GM19240 (cell line): ENCODE data around the gene IGFN1.

ENCODE experiments used
- DNase-seq: peaks from one replicate; pipeline ENCODE4 v3.0.0; 2011; ENCODE audit warnings: low spot score; ENCODE audit not compliant: insufficient read length

IGFN1 gene

DNA sequence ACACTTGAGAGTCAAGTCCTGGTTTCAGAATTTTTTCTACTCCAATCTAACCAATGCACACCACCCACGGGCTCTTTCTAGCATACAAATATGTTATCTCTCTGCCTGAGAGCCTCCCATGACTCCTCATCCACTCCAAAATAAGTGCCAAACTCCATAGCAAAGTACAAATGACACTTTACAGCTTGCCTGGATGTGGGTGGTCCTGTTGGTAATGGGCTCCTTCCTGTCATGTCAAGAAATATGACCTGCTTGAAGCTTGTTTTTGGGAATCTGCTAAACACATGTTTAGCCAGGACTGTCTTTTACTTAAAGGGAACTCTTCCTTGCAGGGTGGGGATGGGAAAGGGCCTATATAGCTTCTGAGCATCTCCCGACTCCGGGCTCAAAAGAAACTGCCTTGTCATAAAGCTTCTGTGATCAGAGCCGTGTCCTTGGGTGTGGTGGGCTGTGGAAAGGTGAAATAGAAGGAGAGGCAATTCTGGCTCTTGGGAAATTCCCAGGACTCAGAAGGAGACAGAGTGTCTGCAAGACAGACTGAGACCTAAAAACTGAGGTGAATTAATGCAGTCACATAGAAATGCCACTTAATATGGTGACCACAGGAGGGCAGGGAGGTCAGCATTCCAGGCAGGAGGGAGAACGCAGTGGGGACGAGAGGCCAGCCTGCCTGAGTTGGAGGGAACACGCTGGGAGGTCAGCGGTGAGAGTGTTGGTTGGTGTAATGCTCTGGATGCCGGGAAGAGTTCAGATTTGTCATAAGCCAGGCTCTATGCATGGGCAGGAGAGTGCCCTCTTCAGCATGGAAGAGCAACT is 6.1 kb upstream of the IGFN1 start:
- DNase-seq = no peak

- no peak for DNase-seq
Measured at GRCh38 chr1:201185123-201185453, 5.5 kb upstream of the IGFN1 start.

DNA sequence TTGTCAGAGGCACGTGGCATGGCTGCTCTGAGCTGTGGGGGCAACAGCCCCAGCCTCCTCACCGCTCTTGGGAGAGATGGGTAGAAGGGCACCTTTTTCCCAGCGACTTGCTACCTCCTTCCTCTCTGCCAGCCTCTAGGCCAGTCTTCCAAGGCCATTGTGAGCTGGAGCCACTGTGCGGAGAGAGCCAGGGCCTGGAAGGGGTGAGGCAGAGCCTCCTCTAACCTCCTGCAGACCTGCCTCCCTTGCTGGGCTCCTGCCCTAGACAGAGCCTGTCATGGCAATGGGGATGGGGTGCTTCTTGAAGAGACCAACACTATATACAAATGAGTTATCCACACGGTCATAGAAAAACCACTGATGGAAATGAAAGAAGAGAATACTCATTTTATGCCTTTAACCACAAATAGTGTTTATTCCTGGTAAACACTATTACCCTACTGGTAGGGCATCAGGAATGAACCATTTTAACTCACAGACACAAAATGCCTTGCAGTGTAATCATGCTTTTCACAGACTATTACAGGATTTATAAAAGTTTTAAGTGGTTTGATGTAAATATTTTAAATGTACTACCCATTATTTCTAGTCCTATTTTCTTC is 5.0 kb upstream of the IGFN1 start:
- no peak for DNase-seq

GRCh38 chr1:201186192-201186591 is 4.4 kb upstream of the IGFN1 start:
- no peak for DNase-seq

DNA sequence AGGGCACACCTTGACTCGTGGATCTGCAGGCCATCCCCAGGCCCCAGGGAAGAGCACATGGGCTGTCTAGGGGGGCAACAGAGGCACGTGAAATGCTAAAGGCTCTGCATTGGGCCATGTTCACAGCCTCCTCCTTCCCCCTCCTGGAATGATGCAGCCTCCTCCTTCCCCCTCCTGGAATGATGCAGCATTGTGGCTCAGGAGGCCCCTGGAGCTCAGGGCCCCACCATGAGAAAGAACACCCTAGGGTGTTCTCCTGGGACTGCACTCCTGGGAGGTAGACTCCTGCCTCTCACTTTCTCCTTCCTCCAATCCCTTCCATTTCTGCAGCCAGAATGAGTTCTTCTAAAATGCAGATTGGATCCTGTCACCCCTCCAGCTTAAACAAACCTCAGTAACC is 1.5 kb upstream of the IGFN1 start:
- DNase-seq = no peak

GRCh38 chr1:201190005-201190404 is 619 bp upstream of the IGFN1 start:
- no peak for DNase-seq

GRCh38 chr1:201191653-201192260 is 1.1 kb downstream of the IGFN1 start:
- no peak for DNase-seq

- no peak for DNase-seq
Measured at GRCh38 chr1:201192261-201192788, 1.7 kb downstream of the IGFN1 start.

DNA sequence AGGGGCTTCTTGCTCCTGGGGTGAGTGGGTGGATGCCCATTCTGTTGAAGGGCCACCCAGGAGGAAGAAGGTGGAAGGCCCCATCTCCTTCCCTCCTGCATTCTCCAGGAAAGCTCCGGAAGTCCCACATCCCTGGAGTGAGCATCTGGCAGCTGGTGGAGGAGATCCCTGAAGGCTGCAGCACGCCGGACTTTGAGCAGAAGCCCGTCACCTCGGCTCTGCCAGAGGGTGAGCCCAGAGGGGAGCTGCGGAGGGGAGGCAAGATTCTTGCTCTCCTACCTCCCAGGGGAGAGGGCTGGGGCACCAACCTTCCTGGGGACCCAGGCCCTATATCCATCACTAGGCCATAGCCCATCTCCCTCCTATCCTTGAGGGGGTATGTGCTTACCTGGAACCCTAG is 3.4 kb downstream of the IGFN1 start:
- no peak for DNase-seq

DNA sequence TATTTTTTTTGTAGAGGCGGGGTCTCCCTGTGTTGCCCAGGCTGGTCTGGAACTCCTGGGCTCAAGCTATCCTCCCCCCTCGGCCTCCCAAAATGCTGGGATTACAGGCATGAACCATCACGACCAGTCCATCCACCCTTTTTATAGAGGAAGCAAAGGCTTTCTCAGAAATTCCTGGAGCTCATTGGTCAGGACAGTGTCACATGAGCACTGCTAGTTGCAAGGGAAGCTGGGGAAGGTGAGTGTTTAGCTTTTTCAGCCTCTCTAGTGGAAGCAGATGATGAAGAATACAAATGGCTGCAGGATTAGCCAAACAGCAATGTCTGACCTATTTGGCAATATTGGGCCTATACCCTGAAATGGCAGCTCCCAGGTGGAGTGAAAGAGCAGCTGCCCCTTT is 8.0 kb downstream of the IGFN1 start:
- no peak for DNase-seq

GRCh38 chr1:201205036-201205435 is 14.4 kb downstream of the IGFN1 start:
- DNase-seq = no peak

DNA sequence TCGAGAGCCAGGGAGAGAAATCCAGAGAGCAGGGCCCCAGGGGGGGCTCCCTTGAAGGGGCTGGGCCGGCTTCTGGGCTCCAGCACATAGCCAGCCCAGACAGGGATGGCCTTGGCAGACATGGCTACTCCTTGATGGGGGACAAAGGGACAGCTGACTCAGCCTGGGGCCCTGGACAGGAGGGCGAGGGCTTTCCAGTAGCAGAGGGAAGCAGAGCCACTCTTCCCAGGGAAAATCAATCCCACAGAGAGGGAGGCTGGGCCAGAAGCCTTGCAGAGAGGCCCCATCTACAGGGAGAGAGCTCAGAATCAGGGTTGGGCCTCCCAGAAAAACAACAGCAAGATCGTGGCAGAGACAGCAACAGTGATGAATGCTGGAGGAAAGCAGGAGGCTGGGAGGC is 15.6 kb downstream of the IGFN1 start:
- DNase-seq = no peak

DNA sequence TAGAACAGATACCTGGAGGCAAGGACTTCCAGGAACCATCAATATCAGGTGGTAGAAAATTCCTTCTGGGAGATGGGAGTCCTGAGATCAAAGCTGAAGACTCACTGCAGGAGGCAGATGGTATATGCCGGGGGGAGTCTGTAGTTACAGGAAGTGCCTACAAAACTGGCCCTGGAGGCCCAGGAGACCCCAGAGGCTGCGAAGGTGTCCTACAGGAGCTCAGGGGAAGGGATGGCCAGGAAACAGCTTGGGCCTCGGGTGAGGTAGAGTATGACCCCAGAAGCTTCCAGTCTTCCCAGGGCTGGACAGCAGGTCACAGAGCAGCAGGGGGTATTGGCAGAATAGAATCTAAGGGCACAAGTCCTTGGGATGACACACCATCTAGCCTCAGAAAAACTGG is 16.4 kb downstream of the IGFN1 start:
- DNase-seq = no peak

- DNase-seq = no peak
Measured at GRCh38 chr1:201208236-201208635, 17.6 kb downstream of the IGFN1 start.

DNA sequence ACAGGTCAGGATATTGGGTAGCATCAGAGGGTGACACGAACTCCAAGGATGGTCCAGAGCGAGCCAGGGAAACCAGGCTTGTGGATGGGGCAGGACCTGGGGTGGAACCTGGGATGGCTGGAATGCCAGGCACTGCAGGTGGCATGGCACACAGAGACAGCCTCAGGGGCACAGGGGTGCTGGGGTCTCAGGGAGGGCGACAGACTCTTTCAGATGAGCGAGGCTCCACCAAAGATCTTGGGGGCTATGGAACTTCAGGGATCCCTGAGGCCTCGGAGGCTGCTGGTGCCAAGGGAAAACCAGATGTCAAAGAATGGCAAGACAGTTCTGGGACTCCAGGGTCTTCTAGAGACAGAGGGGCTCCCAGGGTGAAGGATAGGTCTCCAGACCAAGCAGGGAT is 21.4 kb downstream of the IGFN1 start:
- no peak for DNase-seq

GRCh38 chr1:201212461-201213055 is 21.9 kb downstream of the IGFN1 start:
- no peak for DNase-seq

DNA sequence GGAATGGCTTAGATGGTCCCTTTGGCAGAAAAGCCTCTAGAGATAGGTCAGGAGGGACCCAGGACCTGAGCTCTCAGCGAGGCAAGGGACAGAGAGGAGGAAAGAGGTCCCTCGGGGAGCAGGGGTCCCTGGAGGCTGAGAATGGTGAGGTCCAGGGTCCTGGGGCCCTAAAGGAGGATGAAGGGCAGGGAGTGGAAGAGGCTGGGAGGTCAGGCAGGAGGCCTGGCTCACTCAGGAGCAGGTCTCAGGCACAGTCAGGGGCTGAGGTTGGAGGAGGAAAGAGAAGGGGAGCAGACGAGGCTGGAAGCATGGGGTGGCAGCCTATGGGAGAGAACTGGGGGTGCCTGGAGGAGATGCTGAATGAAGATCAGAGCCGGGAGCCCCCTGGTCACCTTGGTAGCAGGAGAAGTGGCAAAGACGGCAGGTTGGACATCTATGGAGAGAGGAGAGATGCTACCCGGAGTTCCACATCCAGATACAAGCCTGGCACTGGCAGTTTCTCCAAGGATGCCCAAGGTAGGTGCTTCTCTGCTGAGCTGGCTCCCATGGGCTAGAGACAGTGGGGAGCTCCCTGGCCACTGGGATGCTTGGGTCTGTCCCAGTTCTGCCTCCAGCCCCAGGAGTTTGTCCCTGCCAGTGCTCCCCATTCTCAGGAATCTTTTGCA is 22.6 kb downstream of the IGFN1 start:
- DNase-seq = no peak

DNA sequence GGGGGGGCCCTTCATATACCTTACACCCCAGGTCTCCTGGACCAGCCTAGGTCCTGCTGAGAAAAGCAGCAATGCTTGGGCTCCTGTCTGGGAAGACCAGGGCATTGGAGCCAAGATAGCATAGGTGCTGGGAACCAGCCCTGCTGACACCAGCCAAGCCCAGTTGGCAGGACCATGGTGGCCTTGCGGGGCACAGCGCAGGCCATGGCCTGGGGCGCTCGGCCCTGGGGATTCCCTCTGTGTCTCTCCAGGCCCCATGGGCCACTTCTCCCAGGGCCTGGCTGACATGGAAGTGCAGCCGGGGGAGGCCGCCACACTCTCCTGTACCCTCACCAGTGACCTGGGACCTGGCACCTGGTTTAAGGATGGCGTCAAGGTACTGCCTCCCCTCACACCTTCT is 23.3 kb downstream of the IGFN1 start:
- no peak for DNase-seq

DNA sequence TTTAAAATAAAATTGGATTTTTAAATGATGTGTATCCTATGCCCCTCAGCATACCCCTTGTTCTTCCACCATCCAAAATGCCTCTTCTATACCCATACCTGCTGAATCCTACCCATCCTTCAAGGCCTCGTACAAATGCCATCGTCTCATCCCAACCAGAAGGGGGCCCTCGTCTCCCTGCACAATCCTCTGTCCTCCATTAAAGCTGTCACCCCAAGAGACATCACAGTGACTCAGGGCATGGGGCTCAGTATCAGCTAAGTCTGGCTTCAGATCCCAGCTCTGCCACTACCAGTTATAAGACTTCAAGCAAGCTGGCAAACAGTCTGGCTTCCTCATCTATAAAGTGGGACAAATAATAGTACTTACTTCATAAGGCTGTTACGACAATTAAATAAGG is 23.8 kb downstream of the IGFN1 start:
- DNase-seq = no peak

- no peak for DNase-seq
Measured at GRCh38 chr1:201214886-201215285, 24.3 kb downstream of the IGFN1 start.

DNA sequence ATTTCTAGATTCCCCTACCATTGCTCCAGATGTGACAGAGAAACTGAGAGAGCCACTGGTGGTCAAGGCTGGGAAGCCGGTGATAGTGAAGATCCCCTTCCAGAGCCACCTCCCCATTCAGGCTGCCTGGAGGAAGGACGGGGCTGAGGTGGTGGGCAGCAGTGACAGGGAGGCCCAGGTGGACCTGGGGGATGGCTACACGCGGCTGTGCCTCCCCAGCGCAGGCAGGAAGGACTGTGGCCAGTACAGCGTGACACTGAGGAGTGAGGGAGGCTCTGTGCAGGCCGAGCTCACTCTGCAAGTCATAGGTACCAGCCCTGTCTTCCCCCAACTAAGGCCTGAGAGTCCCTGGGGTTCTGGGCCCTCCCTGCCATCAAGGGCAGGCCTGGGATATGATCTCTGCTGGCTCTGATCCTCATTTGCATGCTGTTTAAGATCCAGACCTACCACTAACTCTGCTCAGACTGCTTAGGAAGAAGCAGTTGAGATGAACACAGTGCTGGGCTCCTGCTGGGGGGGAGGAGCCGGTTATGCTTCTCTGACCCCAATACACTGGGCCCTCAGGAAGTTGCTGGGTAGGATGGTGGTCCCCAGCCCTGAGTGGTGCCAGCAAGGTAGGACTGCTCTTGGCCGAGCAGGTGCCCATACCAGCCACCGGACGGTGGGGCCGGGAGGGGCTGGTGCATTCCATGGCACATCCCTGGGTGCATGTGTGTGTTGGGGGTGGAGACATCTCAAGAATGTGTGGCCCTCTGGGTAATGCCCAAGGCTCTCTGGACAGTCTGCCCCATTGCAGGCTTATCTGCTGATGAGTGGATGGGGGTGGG is 25.1 kb downstream of the IGFN1 start:
- DNase-seq = no peak
